ENCODE results near the gene MAN1A2.
"Not testable (repeated sequence)": the region's sequence is repeated elsewhere in the genome, so short reads cannot be mapped to it uniquely, and the experiment has no call there.

MAN1A2 gene

GRCh38 chr1:117367046-117368025 lies at the start of gene MAN1A2:
TSS of gene MAN1A2 (plus strand) at chr1:117367449. CDS start at chr1:117368184, 735 bp downstream.
- peak; percentile 63 for DNase-seq

- no peak for DNase-seq
Observed at GRCh38 chr1:117318011-117318410, 49.2 kb upstream of the MAN1A2 start.

- DNase-seq, result no peak
Observed at GRCh38 chr1:117318426-117318825, 48.8 kb upstream of the MAN1A2 start.

- no peak for DNase-seq
Observed at GRCh38 chr1:117320515-117320914, 46.7 kb upstream of the MAN1A2 start.

- DNase-seq, result no peak
Observed at GRCh38 chr1:117321680-117322609, 45.3 kb upstream of the MAN1A2 start.

- no peak for DNase-seq
Observed at GRCh38 chr1:117324357-117324756, 42.9 kb upstream of the MAN1A2 start.

- not testable (repeated sequence) for DNase-seq
Observed at GRCh38 chr1:117326035-117326434, 41.2 kb upstream of the MAN1A2 start.

GRCh38 chr1:117327011-117327410 lies 40.2 kb upstream of the MAN1A2 start:
- DNase-seq, result no peak

- DNase-seq, result no peak
Observed at GRCh38 chr1:117335376-117336086, 31.7 kb upstream of the MAN1A2 start.

- no peak for DNase-seq
Observed at GRCh38 chr1:117336088-117336817, 31.0 kb upstream of the MAN1A2 start.

- DNase-seq, result peak; percentile 34
Observed at GRCh38 chr1:117339866-117340700, 27.2 kb upstream of the MAN1A2 start.

GRCh38 chr1:117341123-117341522 lies 26.1 kb upstream of the MAN1A2 start:
- no peak for DNase-seq

- DNase-seq, result no peak
Observed at GRCh38 chr1:117342397-117342796, 24.9 kb upstream of the MAN1A2 start.

- DNase-seq, result peak; percentile 23
Observed at GRCh38 chr1:117346206-117346928, 20.9 kb upstream of the MAN1A2 start.

- DNase-seq, result no peak
Observed at GRCh38 chr1:117347907-117348306, 19.3 kb upstream of the MAN1A2 start.

- DNase-seq, result not testable (repeated sequence)
Observed at GRCh38 chr1:117352695-117353094, 14.6 kb upstream of the MAN1A2 start.

- DNase-seq, result not testable (repeated sequence)
Observed at GRCh38 chr1:117357833-117358603, 9.2 kb upstream of the MAN1A2 start.

GRCh38 chr1:117358604-117358887 lies 8.7 kb upstream of the MAN1A2 start:
- DNase-seq, result not testable (repeated sequence)

- DNase-seq, result no peak
Observed at GRCh38 chr1:117359561-117360289, 7.5 kb upstream of the MAN1A2 start.
